HEK293 (cell line): Measurements from ENCODE around the gene TRAPPC2L.

Experiments
- ZNF132 ChIP-seq: fragments of 450-650 bp; formaldehyde crosslinking; IDR thresholded peaks from 2 replicates; pipeline ENCODE4 v1.5.1; 2017; ENCODE audit warnings: missing biosample characterization, missing genetic modification characterization, borderline replicate concordance
- ZNF146 ChIP-seq: fragments of 450-650 bp; formaldehyde crosslinking; IDR thresholded peaks from 2 replicates; pipeline ENCODE4 v1.5.1; 2016; ENCODE audit warnings: missing biosample characterization, missing genetic modification characterization
- ZNF561 ChIP-seq: fragments of 450-650 bp; IDR thresholded peaks from 2 replicates; pipeline ENCODE4 v1.5.1; 2018; ENCODE audit warnings: missing biosample characterization, missing genetic modification characterization, borderline replicate concordance
- ZNF629 ChIP-seq: fragments of 450-650 bp; formaldehyde crosslinking; IDR thresholded peaks from 2 replicates; pipeline ENCODE4 v1.5.1; 2017; ENCODE audit warnings: missing biosample characterization, missing genetic modification characterization
- ZNF660 ChIP-seq: fragments of 450-650 bp; IDR thresholded peaks from 2 replicates; pipeline ENCODE4 v1.5.1; 2018; ENCODE audit warnings: missing biosample characterization, mild to moderate bottlenecking, missing genetic modification characterization
- TF ChIP-seq, protein P1 (sequence below): fragments of 450-650 bp; formaldehyde crosslinking; IDR thresholded peaks from 2 replicates; pipeline ENCODE4 v1.5.1; 2016; ENCODE audit warnings: missing biosample characterization, missing genetic modification characterization
- TF ChIP-seq, protein P2 (sequence below): fragments of 450-650 bp; formaldehyde crosslinking; IDR thresholded peaks from 2 replicates; pipeline ENCODE4 v1.5.1; 2017; ENCODE audit warnings: missing biosample characterization, missing genetic modification characterization
- TF ChIP-seq, protein P3 (sequence below): fragments of 450-650 bp; formaldehyde crosslinking; IDR thresholded peaks from 2 replicates; pipeline ENCODE4 v1.5.1; 2016; ENCODE audit warnings: missing biosample characterization, missing genetic modification characterization

DNA sequence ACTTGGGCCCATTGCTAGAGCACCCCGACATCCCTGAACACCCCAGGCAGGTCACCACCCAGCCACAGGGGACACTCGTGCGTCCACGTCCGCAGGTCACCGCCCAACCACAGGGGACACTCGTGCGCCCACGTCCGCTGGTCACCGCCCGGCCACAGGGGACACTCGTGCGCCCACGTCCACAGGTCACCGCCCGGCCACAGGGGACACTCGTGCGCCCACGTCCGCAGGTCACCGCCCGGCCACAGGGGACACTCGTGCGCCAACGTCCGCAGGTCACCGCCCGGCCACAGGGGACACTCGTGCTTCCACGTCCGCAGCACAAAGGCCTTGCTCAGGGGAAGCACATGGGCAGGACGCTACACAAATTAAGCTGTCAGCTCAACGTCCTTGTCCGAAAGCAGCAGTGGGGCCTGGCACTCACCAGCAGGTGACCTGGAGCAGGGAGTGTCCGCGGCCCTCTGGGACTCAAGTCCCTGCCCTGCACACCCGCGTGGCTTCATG, 17.8 kb upstream of the TRAPPC2L start:
- TF ChIP-seq ZNF629 (tag by site-specific recombination): no peak
- TF ChIP-seq, protein P1, sequence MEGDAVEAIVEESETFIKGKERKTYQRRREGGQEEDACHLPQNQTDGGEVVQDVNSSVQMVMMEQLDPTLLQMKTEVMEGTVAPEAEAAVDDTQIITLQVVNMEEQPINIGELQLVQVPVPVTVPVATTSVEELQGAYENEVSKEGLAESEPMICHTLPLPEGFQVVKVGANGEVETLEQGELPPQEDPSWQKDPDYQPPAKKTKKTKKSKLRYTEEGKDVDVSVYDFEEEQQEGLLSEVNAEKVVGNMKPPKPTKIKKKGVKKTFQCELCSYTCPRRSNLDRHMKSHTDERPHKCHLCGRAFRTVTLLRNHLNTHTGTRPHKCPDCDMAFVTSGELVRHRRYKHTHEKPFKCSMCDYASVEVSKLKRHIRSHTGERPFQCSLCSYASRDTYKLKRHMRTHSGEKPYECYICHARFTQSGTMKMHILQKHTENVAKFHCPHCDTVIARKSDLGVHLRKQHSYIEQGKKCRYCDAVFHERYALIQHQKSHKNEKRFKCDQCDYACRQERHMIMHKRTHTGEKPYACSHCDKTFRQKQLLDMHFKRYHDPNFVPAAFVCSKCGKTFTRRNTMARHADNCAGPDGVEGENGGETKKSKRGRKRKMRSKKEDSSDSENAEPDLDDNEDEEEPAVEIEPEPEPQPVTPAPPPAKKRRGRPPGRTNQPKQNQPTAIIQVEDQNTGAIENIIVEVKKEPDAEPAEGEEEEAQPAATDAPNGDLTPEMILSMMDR (tag by site-specific recombination): 0 out of 2 replicates have a peak, but pooled peaks have one; percentile 8
- no peak for TF ChIP-seq ZNF146 (tag by site-specific recombination)
- TF ChIP-seq ZNF132: no peak
- no peak for TF ChIP-seq ZNF561 (tag by site-specific recombination)
- TF ChIP-seq ZNF660 (tag by site-specific recombination): no peak
- TF ChIP-seq, protein P2, sequence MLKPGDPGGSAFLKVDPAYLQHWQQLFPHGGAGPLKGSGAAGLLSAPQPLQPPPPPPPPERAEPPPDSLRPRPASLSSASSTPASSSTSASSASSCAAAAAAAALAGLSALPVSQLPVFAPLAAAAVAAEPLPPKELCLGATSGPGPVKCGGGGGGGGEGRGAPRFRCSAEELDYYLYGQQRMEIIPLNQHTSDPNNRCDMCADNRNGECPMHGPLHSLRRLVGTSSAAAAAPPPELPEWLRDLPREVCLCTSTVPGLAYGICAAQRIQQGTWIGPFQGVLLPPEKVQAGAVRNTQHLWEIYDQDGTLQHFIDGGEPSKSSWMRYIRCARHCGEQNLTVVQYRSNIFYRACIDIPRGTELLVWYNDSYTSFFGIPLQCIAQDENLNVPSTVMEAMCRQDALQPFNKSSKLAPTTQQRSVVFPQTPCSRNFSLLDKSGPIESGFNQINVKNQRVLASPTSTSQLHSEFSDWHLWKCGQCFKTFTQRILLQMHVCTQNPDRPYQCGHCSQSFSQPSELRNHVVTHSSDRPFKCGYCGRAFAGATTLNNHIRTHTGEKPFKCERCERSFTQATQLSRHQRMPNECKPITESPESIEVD (tag by site-specific recombination): no peak
- TF ChIP-seq, protein P3, sequence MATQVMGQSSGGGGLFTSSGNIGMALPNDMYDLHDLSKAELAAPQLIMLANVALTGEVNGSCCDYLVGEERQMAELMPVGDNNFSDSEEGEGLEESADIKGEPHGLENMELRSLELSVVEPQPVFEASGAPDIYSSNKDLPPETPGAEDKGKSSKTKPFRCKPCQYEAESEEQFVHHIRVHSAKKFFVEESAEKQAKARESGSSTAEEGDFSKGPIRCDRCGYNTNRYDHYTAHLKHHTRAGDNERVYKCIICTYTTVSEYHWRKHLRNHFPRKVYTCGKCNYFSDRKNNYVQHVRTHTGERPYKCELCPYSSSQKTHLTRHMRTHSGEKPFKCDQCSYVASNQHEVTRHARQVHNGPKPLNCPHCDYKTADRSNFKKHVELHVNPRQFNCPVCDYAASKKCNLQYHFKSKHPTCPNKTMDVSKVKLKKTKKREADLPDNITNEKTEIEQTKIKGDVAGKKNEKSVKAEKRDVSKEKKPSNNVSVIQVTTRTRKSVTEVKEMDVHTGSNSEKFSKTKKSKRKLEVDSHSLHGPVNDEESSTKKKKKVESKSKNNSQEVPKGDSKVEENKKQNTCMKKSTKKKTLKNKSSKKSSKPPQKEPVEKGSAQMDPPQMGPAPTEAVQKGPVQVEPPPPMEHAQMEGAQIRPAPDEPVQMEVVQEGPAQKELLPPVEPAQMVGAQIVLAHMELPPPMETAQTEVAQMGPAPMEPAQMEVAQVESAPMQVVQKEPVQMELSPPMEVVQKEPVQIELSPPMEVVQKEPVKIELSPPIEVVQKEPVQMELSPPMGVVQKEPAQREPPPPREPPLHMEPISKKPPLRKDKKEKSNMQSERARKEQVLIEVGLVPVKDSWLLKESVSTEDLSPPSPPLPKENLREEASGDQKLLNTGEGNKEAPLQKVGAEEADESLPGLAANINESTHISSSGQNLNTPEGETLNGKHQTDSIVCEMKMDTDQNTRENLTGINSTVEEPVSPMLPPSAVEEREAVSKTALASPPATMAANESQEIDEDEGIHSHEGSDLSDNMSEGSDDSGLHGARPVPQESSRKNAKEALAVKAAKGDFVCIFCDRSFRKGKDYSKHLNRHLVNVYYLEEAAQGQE: no peak
